GM21367 (cell line): Measurements from ENCODE around the gene ITGA4.

Experiments used
- ATAC-seq: cut with Tn5 transposase; IDR thresholded peaks from one replicate; pipeline ENCODE4 v1.9.1; 2021; ENCODE audit not compliant: unreplicated experiment

The ITGA4 gene

GRCh38 chr2:181499231-181499630 is 42.0 kb downstream of the ITGA4 start:
- no peak for ATAC-seq

DNA sequence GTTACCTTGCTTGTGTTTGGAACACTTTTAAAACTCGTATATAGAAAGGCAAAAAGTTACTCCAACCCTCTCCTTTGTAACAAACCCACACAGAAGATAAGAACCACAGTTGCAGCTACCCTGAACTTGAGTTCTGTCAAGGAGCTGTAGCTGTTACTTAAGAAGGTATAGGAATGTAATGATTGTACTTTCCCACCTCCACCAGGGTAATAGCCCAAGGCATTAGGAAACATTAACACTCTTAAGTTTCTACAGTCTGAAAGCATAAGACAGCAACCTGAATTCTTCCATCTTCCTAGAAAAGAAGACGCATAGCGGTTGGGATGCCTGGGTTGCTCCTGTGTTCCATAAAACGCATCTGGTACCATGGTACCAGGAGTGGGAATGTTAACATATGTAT is 43.0 kb downstream of the ITGA4 start:
- ATAC-seq = no peak

GRCh38 chr2:181515719-181516118 is 58.5 kb downstream of the ITGA4 start:
- no peak for ATAC-seq

DNA sequence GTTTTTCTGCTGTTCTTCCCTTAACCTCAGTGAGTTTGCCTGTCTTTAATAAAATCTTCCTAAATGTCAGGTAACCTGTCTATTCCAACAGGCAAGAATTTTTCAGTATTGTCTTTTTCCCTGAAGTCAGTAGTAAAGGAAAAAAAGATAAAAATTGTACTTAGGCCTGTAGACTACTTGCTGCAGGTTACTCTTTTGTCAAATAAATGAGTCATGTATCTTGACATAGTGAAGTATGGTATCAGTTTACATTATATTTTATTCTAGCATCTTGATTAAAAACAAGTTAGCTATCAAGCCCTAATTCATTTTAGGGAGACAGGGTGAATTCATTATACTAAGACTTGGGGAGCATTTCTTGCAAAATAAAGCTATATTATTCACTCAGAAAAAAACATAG is 59.8 kb downstream of the ITGA4 start:
- no peak for ATAC-seq

DNA sequence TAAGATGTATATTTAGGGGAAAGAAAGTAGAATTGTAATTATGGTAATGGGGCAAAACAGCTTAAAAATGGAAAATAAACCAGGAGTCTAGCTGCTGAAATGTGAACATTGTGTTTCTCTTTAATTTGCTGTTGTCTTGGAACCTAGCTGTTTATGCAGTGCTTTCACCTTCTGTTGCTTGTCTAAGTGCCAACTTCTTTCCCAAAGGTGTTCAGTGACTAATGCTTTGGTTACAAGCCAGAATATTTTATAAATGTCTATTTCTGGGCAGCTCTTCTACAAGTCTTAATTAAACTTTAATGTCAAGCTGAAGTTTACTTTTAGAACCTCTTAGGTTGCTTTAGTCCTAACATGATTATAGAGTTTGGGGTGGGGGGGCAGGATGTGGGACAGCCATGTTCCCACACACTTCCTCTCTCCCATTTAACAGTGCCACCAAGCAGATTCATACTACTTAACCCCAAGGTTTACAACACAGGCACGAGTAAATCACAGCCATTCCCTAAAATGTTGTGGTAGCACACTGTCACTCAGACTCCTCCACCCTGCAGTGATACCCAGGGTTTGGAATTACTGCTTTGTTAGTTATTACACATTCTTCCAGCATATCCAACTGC is 60.6 kb downstream of the ITGA4 start:
- ATAC-seq = no peak

DNA sequence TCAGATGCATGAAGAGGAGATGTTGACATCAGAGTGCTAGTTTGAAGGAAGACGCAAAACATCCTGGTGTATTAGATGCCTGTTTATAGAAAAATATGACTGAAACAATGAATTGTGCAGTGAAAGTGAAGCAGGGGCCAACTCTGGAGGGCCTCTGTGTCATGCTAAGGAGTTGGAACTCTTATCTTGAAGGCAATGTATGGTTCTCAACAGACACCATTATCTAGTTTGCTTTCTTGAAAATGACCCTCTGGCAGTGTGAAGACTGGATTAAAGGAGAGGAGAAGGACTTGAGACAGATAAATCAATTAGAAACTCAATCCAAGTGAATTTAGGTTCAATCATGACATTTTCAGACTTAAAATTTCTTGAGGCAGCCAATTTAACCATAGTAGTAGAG is 63.1 kb downstream of the ITGA4 start:
- no peak for ATAC-seq

- no peak for ATAC-seq
Observed at GRCh38 chr2:181523756-181524155, 66.6 kb downstream of the ITGA4 start.

DNA sequence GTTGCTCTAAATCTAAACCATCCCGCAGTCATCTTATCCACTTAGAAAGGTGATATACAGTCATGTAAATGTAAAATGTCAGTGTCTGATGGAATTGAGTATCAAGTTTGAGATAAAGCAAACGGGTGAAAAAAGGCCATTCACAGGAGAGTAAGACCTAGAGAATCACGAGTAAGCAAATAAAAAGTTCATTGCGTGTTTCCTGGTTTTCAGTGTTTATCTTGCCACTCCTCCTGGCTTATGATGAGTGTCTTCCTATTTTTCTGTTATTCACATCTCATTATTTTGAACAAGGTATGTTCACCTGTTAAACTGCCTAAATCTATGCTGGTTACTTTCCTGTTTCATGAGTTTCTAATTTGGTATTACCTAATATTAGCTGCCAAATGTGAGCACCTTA is 68.8 kb downstream of the ITGA4 start:
- no peak for ATAC-seq

GRCh38 chr2:181527058-181527457 is 69.9 kb downstream of the ITGA4 start:
- no peak for ATAC-seq

- ATAC-seq = no peak
Observed at GRCh38 chr2:181528441-181528840, 71.3 kb downstream of the ITGA4 start.

DNA sequence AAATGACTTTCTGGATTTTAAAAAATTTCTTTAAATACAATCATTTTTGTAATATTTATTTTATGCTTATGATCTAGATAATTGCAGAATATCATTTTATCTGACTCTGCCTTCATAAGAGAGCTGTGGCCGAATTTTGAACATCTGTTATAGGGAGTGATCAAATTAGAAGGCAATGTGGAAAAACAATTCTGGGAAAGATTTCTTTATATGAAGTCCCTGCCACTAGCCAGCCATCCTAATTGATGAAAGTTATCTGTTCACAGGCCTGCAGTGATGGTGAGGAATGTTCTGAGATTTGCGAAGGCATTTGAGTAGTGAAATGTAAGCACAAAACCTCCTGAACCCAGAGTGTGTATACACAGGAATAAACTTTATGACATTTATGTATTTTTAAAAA is 79.5 kb downstream of the ITGA4 start:
- no peak for ATAC-seq

- ATAC-seq = no peak
Observed at GRCh38 chr2:181540421-181540820, 83.2 kb downstream of the ITGA4 start.

DNA sequence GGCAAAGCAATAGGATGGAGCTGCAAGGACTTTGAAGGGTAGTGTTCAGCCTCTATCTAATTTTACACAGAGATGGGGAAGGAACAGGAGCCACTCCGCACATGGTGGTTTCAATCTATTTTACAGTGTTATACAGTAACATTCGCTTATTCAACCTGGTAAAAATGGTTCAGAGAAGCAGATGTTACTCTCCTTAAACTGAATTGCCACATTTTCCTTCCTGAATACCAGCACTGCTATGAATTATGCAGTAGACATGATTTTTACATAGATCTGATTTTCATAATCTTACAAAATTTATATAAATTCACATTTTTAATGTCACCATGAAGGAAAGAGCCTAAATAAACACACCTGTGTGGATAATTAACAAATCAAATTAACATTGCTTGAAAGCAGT is 85.0 kb downstream of the ITGA4 start:
- ATAC-seq = no peak

GRCh38 chr2:181546086-181546485 is 88.9 kb downstream of the ITGA4 start:
- no peak for ATAC-seq

- ATAC-seq = no peak
Observed at GRCh38 chr2:181552808-181553207, 95.6 kb downstream of the ITGA4 start.

DNA sequence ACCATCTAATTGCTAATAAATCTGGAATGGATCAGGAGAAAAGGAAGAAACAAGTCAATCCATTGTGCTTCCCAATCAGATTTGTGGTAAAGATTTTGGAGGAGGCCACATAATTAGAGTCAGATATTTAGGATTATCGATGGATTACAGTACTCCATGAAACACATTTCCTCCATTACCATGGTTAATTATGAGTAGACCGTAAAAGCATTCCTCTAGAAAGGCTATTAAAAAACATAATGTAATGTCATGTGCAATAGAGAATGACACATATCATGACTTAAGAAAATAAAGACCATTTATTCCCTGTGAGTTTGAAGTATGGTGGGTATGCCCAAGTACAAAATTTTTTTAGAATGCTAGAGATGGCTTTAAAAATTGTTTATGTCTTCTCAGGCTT is 96.1 kb downstream of the ITGA4 start:
- ATAC-seq = no peak

GRCh38 chr2:181554061-181554830 is 97.1 kb downstream of the ITGA4 start:
- no peak for ATAC-seq

DNA sequence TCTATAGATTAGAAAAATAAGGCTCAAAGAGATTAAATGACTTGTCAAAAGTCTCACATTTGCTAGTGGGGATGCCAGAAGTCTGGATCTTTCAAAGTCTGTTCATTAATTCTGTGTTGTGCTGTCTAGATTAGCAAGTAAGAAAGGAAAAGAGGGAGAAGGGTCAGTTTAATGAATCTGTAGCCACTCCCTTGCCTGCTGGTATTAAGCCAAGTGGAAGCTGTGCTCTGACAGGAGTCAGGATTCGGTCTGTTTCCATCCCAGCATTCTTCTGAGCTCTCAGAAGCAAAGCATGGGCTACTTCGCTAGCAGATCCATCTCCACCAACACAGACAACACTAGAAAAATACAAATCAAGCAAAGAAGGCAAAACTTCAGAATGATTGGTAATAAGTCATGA is 101.2 kb downstream of the ITGA4 start:
- ATAC-seq = no peak

DNA sequence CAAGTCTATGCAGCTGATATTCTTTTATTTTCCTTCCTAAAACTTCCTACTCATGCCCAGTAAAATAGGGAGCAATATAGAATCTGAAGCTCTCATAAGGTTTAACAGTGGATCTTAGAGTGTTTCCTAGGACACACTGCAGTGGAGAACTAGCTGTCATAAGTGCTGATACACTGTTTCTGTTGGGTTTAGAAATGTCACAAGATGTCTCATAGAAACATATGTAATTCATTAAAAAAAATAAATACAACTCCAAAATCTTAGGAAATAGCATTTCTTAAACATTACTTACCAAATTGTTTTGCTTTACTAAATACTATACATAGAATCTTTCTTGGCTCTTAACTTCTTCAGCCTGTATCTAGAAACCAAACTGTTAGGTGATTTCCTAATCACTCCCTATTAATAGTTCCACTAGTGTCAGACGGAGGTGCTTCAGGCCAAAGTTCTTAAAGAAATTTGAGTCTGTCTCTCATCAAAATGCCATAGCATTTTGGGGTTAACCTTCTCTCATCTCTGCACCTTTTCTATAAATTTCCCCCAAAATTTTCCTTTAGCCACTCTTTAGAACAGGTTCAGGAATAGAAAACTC is 106.0 kb downstream of the ITGA4 start:
- no peak for ATAC-seq

DNA sequence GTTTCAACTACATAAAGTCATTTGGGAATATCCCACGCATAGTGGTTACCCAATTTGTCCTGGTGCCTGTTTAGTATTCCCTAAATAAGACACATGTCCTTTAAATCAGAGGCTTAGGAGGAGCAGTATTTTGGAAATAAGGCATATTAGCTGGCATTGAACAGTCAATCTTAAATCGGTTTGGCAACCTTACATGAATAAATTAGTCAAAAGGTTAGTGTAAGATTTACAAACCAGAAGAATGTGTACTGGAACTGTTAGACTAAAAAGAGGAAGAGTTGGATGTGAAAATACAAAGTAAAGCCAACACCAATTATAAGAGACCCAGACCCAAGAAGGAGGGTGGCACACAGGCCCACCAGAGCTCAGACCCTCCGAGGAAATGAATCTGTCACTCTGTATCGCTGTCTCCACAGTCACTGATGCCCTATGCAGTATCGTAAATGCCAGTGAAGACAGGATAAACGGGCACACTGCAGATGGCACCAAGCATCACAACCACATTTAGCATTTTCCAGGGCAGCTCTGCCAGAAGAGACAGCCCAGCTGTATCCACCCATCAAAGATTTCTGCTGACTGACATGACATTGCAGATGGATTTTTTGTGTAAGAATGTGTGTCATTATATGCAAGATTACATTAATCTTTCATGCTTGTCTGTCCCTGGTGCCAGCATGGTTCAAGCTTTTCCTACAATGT is 109.3 kb downstream of the ITGA4 start:
- no peak for ATAC-seq

DNA sequence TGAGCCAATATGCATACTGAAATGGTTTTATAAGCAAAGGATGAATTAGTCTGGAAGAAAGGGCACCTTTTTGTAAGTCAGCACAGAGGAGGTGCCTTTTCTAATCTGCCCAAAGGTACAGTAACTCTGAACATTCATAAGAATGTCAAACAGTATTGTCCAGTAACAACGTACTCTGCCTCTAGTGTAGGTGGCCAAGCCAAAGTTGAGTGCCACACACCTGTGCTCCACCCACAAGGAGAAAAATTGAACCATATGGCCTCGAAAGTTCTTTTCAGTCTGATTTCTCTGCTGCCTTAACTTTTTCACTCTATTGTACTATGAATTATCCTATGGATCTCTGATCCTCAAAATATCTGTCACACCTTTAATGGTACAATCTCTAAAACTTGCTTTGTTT is 112.9 kb downstream of the ITGA4 start:
- ATAC-seq = no peak
